Gastrocnemius medialis (tissue), 4 donors: ENCODE measurements around the gene POLR3E. TPM values are rescaled to one million over a fixed set of nuclear protein-coding genes. Genes with fewer than 3 reads are reported as not detected.
A peak's percentile ranks its signal among the peaks of the same experiment; 100 is the strongest.

Experiments
- ATAC-seq, 2 donors: fragments of 150-250 bp; one replicate each; pipeline ENCODE4 v1.9.1; 2016
- DNase-seq, 2 donors: peaks; one replicate each; pipeline ENCODE4 v3.0.0-alpha.2; 2019
- H3K27ac ChIP-seq, 4 donors: fragments of 200-600 bp; sonication (generic); 1 replicate in 1 of 4; 2 replicates in 3 of 4; pipeline ENCODE4 v1.5.1; 2016 to 2018; ENCODE audit warnings: mild to moderate bottlenecking in 2 of 4, moderate library complexity in 1 of 4
- H3K27me3 ChIP-seq, 3 donors: fragments of 200-600 bp; sonication (generic) in 2 of 3; 1 replicate in 1 of 3; 2 replicates in 2 of 3; pipeline versions ENCODE4 v1.5.1 to v1.6.0; 2016 to 2019; ENCODE audit warnings: mild to moderate bottlenecking in 1 of 3, moderate library complexity in 1 of 3
- H3K36me3 ChIP-seq, 2 donors: fragments of 200-600 bp; sonication (generic) in 1 of 2; one replicate each; pipeline ENCODE4 v1.5.1; 2017 to 2018
- H3K4me1 ChIP-seq, 2 donors: fragments of 200-600 bp; sonication (generic) in 1 of 2; one replicate each; pipeline ENCODE4 v1.5.1; 2016 to 2017; ENCODE audit warnings: mild to moderate bottlenecking in 2 of 2
- H3K4me3 ChIP-seq, 4 donors: fragments of 200-600 bp; sonication (generic) in 3 of 4; 1 replicate in 1 of 4; 2 replicates in 3 of 4; pipeline ENCODE4 v1.5.1; 2016 to 2019; ENCODE audit warnings: mild to moderate bottlenecking in 2 of 4
- H3K9me3 ChIP-seq, 3 donors: fragments of 200-600 bp; sonication (generic) in 2 of 3; 1 replicate in 1 of 3; 2 replicates in 2 of 3; pipeline ENCODE4 v1.5.1; 2016 to 2019
- POLR2A ChIP-seq, 2 donors: fragments of 450-650 bp; IDR thresholded peaks; one replicate each; pipeline ENCODE4 v1.6.1; 2017; ENCODE audit warnings: antibody characterized with exemption in 2 of 2, mild to moderate bottlenecking in 2 of 2, moderate library complexity in 2 of 2
- in situ Hi-C, 4 donors: fragments of 200-750 bp; cut with MboI; loops; one replicate each; pipeline versions ENCODE4 v1.15.0 to v1.8.0; 2017; ENCODE audit warnings: low sequenced_read_pairs in 4 of 4
- intact Hi-C: fragments of 100-400 bp; cut with DNase I; formaldehyde crosslinking; loops from one replicate; pipeline ENCODE4 v1.15.1; 2023; ENCODE audit warnings: low total_unique reads
- total RNA-seq, 4 donors: library from RNA; depleted of rRNA; stranded (reverse); fragments of >200 nt; gene quantifications; one replicate each; pipeline versions ENCODE4 v1.1.0 to v1.2.3, GENCODE V29; 2016
- TF ChIP-seq, protein P1 (sequence below), 5 experiments: fragments of 450-650 bp in 3 of 5; fragments of 200-600 bp in 2 of 5; sonication (generic) in 2 of 5; IDR thresholded peaks in 4 of 5; conservative IDR thresholded peaks in 1 of 5; 1 replicate in 4 of 5; 2 replicates in 1 of 5; pipeline ENCODE4 v1.5.1; 2016 to 2019; ENCODE audit warnings: antibody characterized with exemption in 5 of 5, mild to moderate bottlenecking in 3 of 5, moderate library complexity in 3 of 5

Gene POLR3E
- total RNA-seq, 4 donors from 2014 or later = 105 to 182 (median 116) TPM

DNA sequence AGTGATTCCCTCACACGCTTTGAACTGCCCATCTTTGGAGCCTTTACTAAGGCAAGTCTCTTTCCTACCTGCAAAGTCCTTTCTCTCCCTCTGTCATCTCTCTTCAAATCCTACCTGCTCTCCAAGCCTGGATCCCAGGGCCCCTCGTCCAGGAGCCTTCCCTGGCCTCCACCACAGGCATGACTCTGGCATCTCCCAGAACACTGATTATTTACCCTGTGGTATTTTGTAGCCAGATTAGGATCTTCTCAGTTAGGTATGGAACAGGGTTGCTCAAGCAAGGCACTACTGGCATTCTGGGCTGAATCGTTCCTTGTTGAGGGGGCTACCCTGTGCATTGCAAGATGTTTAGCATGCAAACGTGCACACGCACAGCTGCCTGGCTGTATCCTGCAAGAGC is 31.9 kb upstream of the POLR3E start:
- H3K36me3 ChIP-seq = peaks cover 0 to 71% of the 10 kb centered on the region in 2 donors
- intact Hi-C loops = no loop called here

DNA sequence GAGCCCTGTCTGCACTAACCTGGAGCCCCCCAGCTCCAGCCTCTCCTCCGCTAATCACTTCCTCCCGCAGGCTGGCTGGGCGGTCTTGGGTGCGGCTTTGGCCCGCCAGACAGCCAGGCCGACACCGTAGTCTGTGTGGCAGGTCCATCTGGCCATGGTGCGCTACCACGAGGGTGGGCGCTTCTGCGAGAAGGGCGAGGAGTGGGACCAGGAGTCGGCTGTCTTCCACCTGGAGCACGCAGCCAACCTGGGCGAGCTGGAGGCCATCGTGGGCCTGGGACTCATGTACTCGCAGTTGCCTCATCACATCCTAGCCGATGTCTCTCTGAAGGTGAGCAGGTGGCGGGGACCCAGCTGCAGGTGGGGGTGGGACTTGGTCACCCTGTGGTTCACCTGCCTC is 30.7 kb upstream of the POLR3E start:
- in situ Hi-C loops = no loop called here
- H3K27me3 ChIP-seq = no peaks in the 10 kb centered on the region
- H3K27ac ChIP-seq = peak overlapping the region in 1 of 4 donors; percentile 77
- peaks cover 0 to 74% of the 10 kb centered on the region in 2 donors for H3K36me3 ChIP-seq
- TF ChIP-seq, protein P1, sequence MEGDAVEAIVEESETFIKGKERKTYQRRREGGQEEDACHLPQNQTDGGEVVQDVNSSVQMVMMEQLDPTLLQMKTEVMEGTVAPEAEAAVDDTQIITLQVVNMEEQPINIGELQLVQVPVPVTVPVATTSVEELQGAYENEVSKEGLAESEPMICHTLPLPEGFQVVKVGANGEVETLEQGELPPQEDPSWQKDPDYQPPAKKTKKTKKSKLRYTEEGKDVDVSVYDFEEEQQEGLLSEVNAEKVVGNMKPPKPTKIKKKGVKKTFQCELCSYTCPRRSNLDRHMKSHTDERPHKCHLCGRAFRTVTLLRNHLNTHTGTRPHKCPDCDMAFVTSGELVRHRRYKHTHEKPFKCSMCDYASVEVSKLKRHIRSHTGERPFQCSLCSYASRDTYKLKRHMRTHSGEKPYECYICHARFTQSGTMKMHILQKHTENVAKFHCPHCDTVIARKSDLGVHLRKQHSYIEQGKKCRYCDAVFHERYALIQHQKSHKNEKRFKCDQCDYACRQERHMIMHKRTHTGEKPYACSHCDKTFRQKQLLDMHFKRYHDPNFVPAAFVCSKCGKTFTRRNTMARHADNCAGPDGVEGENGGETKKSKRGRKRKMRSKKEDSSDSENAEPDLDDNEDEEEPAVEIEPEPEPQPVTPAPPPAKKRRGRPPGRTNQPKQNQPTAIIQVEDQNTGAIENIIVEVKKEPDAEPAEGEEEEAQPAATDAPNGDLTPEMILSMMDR (IDR thresholded peaks at IDR 0.05 in 4 of 5, conservative IDR thresholded peaks at IDR 0.05 in 1 of 5) = no peak
- no peak for TF ChIP-seq POLR2A (IDR thresholded peaks at IDR 0.05)
- intact Hi-C loops = no loop called here
- H3K4me3 ChIP-seq = no peak overlapping the region
- ATAC-seq (no peak), DNase-seq (no peak)
- H3K4me1 ChIP-seq = peaks cover 7% of the 10 kb centered on the region in 2 donors
- H3K9me3 ChIP-seq = no peaks in the 10 kb centered on the region

More for the DNA sequence above, 31.9 kb upstream of the POLR3E start:
- TF ChIP-seq, protein P1 (IDR thresholded peaks at IDR 0.05 in 4 of 5, conservative IDR thresholded peaks at IDR 0.05 in 1 of 5) = no peak
- TF ChIP-seq POLR2A (IDR thresholded peaks at IDR 0.05) = no peak
- no peak for DNase-seq
- H3K4me3 ChIP-seq = no peak overlapping the region
- ATAC-seq = no peak
- in situ Hi-C loops = no loop called here
- no peak overlapping the region for H3K27ac ChIP-seq
- no peaks in the 10 kb centered on the region for H3K9me3 ChIP-seq
- no peaks in the 10 kb centered on the region for H3K27me3 ChIP-seq
- peaks cover 7% of the 10 kb centered on the region in 2 donors for H3K4me1 ChIP-seq

DNA sequence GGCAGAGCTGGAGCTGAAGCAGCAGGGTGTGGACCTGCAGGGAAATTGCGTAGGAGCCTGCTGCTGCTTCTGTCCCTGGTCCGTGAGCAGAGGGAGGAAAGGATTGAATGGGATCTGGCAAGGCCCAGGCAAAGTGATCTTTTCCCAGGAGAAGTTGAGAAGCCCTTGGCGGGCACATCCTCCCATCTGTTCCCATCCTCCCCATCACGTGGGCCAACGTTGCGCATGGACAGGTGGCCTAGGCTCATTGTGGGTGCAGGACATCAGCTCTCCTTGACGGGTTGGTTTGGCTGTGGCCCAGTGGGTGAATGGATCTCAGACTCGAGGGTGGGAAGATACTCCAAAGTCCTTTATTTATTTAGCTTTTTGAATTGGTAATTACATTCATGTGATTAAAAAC is 29.4 kb upstream of the POLR3E start:
- no peak for TF ChIP-seq POLR2A (IDR thresholded peaks at IDR 0.05)
- TF ChIP-seq, protein P1 (IDR thresholded peaks at IDR 0.05 in 4 of 5, conservative IDR thresholded peaks at IDR 0.05 in 1 of 5) = no peak
- peak; percentile 84 to 96 for ATAC-seq
- H3K27ac ChIP-seq = peak overlapping the region; percentile 63 to 77 (median 69)
- no peaks in the 10 kb centered on the region for H3K27me3 ChIP-seq
- peak; percentile 72 to 87 for DNase-seq
- no peak overlapping the region for H3K4me3 ChIP-seq
- peaks cover 7% of the 10 kb centered on the region in 2 donors for H3K4me1 ChIP-seq
- H3K9me3 ChIP-seq = no peaks in the 10 kb centered on the region
- intact Hi-C loops = no loop called here
- peaks cover 0 to 81% of the 10 kb centered on the region in 2 donors for H3K36me3 ChIP-seq
- in situ Hi-C loops = no loop called here

DNA sequence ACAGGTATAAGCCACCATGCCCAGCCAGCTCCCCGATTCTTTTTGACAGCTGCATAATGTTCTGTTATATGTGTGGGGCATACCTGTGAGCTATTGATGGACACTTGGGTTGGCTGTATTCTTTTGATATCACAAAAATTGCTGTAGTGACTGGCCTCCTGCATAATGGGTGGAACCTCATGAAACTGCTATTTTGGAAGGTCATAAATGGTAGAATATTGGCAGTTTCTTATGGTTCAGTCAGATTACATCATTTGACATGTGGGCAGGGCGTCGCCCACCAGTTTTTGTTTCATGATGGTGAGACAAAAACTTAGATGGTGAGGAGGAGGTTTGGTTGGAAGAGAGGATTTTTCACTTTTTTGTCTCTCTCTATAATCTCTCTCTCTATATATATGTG is 26.7 kb upstream of the POLR3E start:
- Histone ChIP-seq H3K4me1 (peaks cover 7% of the 10 kb centered on the region in 2 donors), H3K27ac (no peak overlapping the region), H3K36me3 (peaks cover 9 to 88% of the 10 kb centered on the region in 2 donors), H3K4me3 (no peak overlapping the region), H3K9me3 (no peaks in the 10 kb centered on the region), H3K27me3 (no peaks in the 10 kb centered on the region)
- TF ChIP-seq, protein P1 (IDR thresholded peaks at IDR 0.05 in 4 of 5, conservative IDR thresholded peaks at IDR 0.05 in 1 of 5) = no peak
- no peak for TF ChIP-seq POLR2A (IDR thresholded peaks at IDR 0.05)
- intact Hi-C loops (no loop called here), in situ Hi-C loops (no loop called here)
- DNase-seq = no peak
- no peak for ATAC-seq
